HG03280 (cell line): ENCODE data around the gene PPFIBP1.
"Not testable (repeated sequence)": the region's sequence is repeated elsewhere in the genome, so short reads cannot be mapped to it uniquely, and the experiment has no call there.

Experiments used
- ATAC-seq: cut with Tn5 transposase; IDR thresholded peaks from one replicate; pipeline ENCODE4 v1.9.1; 2021; ENCODE audit warnings: mild to moderate bottlenecking, moderate library complexity; ENCODE audit not compliant: unreplicated experiment

The PPFIBP1 gene

GRCh38 chr12:27650011-27650410 lies 126.0 kb downstream of the PPFIBP1 start:
- ATAC-seq = no peak

- ATAC-seq = no peak
These were observed 127.2 kb downstream of the PPFIBP1 start for GRCh38 chr12:27651201-27651600.

GRCh38 chr12:27652174-27652763 lies 128.3 kb downstream of the PPFIBP1 start:
- ATAC-seq = no peak

- no peak for ATAC-seq
These were observed 129.7 kb downstream of the PPFIBP1 start for GRCh38 chr12:27653661-27654060.

GRCh38 chr12:27655476-27655875 lies 131.5 kb downstream of the PPFIBP1 start:
- not testable (repeated sequence) for ATAC-seq

GRCh38 chr12:27657296-27657695 lies 133.3 kb downstream of the PPFIBP1 start:
- no peak for ATAC-seq

GRCh38 chr12:27665704-27666103 lies 141.7 kb downstream of the PPFIBP1 start:
- no peak for ATAC-seq

GRCh38 chr12:27666510-27666909 lies 142.5 kb downstream of the PPFIBP1 start:
- ATAC-seq = no peak

GRCh38 chr12:27667540-27667939 lies 143.5 kb downstream of the PPFIBP1 start:
- no peak for ATAC-seq

- no peak for ATAC-seq
These were observed 148.0 kb downstream of the PPFIBP1 start for GRCh38 chr12:27672051-27672450.

- no peak for ATAC-seq
These were observed 148.6 kb downstream of the PPFIBP1 start for GRCh38 chr12:27672643-27673042.

- ATAC-seq = no peak
These were observed 149.2 kb downstream of the PPFIBP1 start for GRCh38 chr12:27673101-27673718.

GRCh38 chr12:27674989-27675388 lies 151.0 kb downstream of the PPFIBP1 start:
- ATAC-seq = no peak

- ATAC-seq = no peak
These were observed 156.6 kb downstream of the PPFIBP1 start for GRCh38 chr12:27680619-27681018.

- no peak for ATAC-seq
These were observed 158.5 kb downstream of the PPFIBP1 start for GRCh38 chr12:27682534-27682933.

GRCh38 chr12:27685274-27685673 lies 161.3 kb downstream of the PPFIBP1 start:
- no peak for ATAC-seq

GRCh38 chr12:27686147-27686546 lies 162.1 kb downstream of the PPFIBP1 start:
- ATAC-seq = no peak

- no peak for ATAC-seq
These were observed 164.7 kb downstream of the PPFIBP1 start for GRCh38 chr12:27688671-27689070.

GRCh38 chr12:27689558-27690180 lies 165.7 kb downstream of the PPFIBP1 start:
- no peak for ATAC-seq

GRCh38 chr12:27693403-27693802 lies 169.4 kb downstream of the PPFIBP1 start:
- ATAC-seq = no peak

- no peak for ATAC-seq
These were observed 171.7 kb downstream of the PPFIBP1 start for GRCh38 chr12:27695556-27696292.

- ATAC-seq = no peak
These were observed 172.3 kb downstream of the PPFIBP1 start, which contains the start of gene REP15 for GRCh38 chr12:27696293-27696652. Gene REP15, plus strand, starts transcription at chr12:27696447. Its CDS starts 116 bp downstream, at chr12:27696563.
